B cell (primary cell): ENCODE measurements around the gene FGD4. TPM values are rescaled to one million over a fixed set of nuclear protein-coding genes. Genes with fewer than 3 reads are reported as not detected.

Experiments used
- ATAC-seq: fragments of 200-7000 bp; cut with Tn5 transposase; one replicate; pipeline ENCODE4 v1.10.0; 2021; ENCODE audit warnings: low read depth, mild to moderate bottlenecking, moderate number of reproducible peaks, moderate library complexity
- CTCF ChIA-PET: fragments of 350-600 bp; sonication (Branson Sonifier 250); formaldehyde crosslinking; loops from one replicate; lab custom pipeline; 2021; ENCODE audit warnings: antibody characterized with exemption, inconsistent platforms; lab: Charles Lee
- POLR2A ChIA-PET: fragments of 350-600 bp; sonication (Branson Sonifier 250); formaldehyde crosslinking; loops from one replicate; lab custom pipeline; 2021; ENCODE audit warnings: antibody characterized with exemption; lab: Charles Lee
- DNase-seq: peaks from one replicate; pipeline ENCODE4 v3.0.0; 2013
- H2AFZ ChIP-seq: 2 replicates; pipeline ENCODE4 v1.6.1; 2012; ENCODE audit warnings: mild to moderate bottlenecking, low read depth, low read length; ENCODE audit not compliant: insufficient read depth, poor library complexity, severe bottlenecking
- H3K27ac ChIP-seq, 2 donors: 1 replicate in 1 of 2; 2 replicates in 1 of 2; pipeline ENCODE4 v1.5.1; 2012 to 2013; ENCODE audit warnings: low read length in 2 of 2, mild to moderate bottlenecking in 2 of 2, moderate library complexity in 1 of 2
- H3K27me3 ChIP-seq, 4 experiments: fragments of 200-600 bp in 1 of 4; sonication (generic) in 1 of 4; replicated peaks in 1 of 4; 1 replicate in 2 of 4; 2 replicates in 2 of 4; pipeline versions ENCODE4 v1.6.1 to v1.7.0; 2013 to 2016; ENCODE audit warnings: low read length in 3 of 4, mild to moderate bottlenecking in 2 of 4, mixed read lengths in 1 of 4, moderate library complexity in 1 of 4; ENCODE audit not compliant: insufficient read depth in 4 of 4, control insufficient read depth in 3 of 4; ENCODE audit errors: control extremely low read depth in 1 of 4
- H3K36me3 ChIP-seq, 2 experiments: replicated peaks in 1 of 2; 1 replicate in 1 of 2; 2 replicates in 1 of 2; pipeline versions ENCODE4 v1.6.1 to v1.7.1; 2013; ENCODE audit warnings: low read length in 1 of 2; ENCODE audit not compliant: insufficient read depth in 2 of 2, control insufficient read depth in 1 of 2; ENCODE audit errors: control extremely low read depth in 1 of 2, extremely low read depth in 1 of 2
- H3K4me1 ChIP-seq, 2 donors: fragments of 200-600 bp in 1 of 2; sonication (generic) in 1 of 2; 1 replicate in 1 of 2; 2 replicates in 1 of 2; pipeline versions ENCODE4 v1.5.1 to v1.6.1; 2013 to 2017; ENCODE audit warnings: low read length in 2 of 2; ENCODE audit not compliant: control insufficient read depth in 2 of 2, insufficient read depth in 2 of 2
- H3K4me2 ChIP-seq: replicated peaks from 2 replicates; pipeline ENCODE3; 2012; ENCODE audit warnings: mild to moderate bottlenecking, low read depth, low read length; ENCODE audit not compliant: poor library complexity, severe bottlenecking
- H3K4me3 ChIP-seq, 5 experiments: fragments of 200-600 bp in 1 of 5; sonication (generic) in 1 of 5; 1 replicate in 3 of 5; 2 replicates in 2 of 5; pipeline versions ENCODE4 v1.5.1 to v1.7.0; 2011 to 2016; ENCODE audit warnings: low read length in 4 of 5, mild to moderate bottlenecking in 4 of 5, low read depth in 2 of 5, control low read depth in 1 of 5, moderate library complexity in 1 of 5; ENCODE audit not compliant: insufficient read depth in 1 of 5; ENCODE audit errors: control extremely low read depth in 1 of 5, extremely low read depth in 1 of 5
- H3K79me2 ChIP-seq: fragments of 200-600 bp; sonication (generic); one replicate; pipeline ENCODE4 v1.6.0; 2016; ENCODE audit warnings: low read length; ENCODE audit not compliant: control insufficient read depth, insufficient read depth
- H3K9ac ChIP-seq: fragments of 200-600 bp; sonication (generic); 2 replicates; pipeline ENCODE4 v1.6.1; 2017; ENCODE audit warnings: mild to moderate bottlenecking, low read length, moderate library complexity
- H3K9me3 ChIP-seq, 3 donors: one replicate each; pipeline versions ENCODE4 v1.6.1 to v1.7.1; 2013; ENCODE audit warnings: low read length in 2 of 3; ENCODE audit not compliant: control insufficient read depth in 2 of 3, insufficient read depth in 1 of 3; ENCODE audit errors: control extremely low read depth in 1 of 3
- H4K20me1 ChIP-seq: 2 replicates; pipeline ENCODE4 v1.6.0; 2012; ENCODE audit warnings: mild to moderate bottlenecking, low read length; ENCODE audit not compliant: insufficient read depth, control insufficient read depth, poor library complexity, severe bottlenecking
- H3K27ac Mint-ChIP-seq: one replicate; pipeline ENCODE4 v1.8.0; 2021; ENCODE audit warnings: mixed read lengths
- H3K27me3 Mint-ChIP-seq: one replicate; pipeline ENCODE4 v1.8.0; 2021; ENCODE audit warnings: mixed read lengths
- H3K4me1 Mint-ChIP-seq: one replicate; pipeline ENCODE4 v1.8.0; 2021; ENCODE audit warnings: mixed read lengths
- H3K4me3 Mint-ChIP-seq: one replicate; pipeline ENCODE4 v1.8.0; 2021; ENCODE audit warnings: mixed read lengths
- H3K9me3 Mint-ChIP-seq: one replicate; pipeline ENCODE4 v1.8.0; 2022; ENCODE audit warnings: mixed read lengths; ENCODE audit not compliant: insufficient read depth
- EZH2 ChIP-seq: IDR thresholded peaks from 2 replicates; pipeline ENCODE4 v1.6.1; 2012; ENCODE audit warnings: borderline replicate concordance, low read depth, mild to moderate bottlenecking, moderate library complexity, low read length; ENCODE audit not compliant: insufficient read depth, poor library complexity, severe bottlenecking
- WGBS: methylation state at CpG from one replicate; pipeline ENCODE4 v1.1.5; 2013; ENCODE audit warnings: missing lambda C conversion rate; ENCODE audit not compliant: insufficient coverage; 5-methylcytosine and 5-hydroxymethylcytosine counted together
- intact Hi-C: fragments of 100-400 bp; cut with micrococcal nuclease; formaldehyde crosslinking; loops from one replicate; pipeline ENCODE4 v1.10.0; 2022
- polyA plus RNA-seq: library from polyadenylated mRNA; depleted of rRNA; stranded (reverse); fragments of >200 nt; gene quantifications from 2 replicates; pipeline ENCODE4 v1.2.3, GENCODE V29; 2012
- total RNA-seq, 2 donors: library from RNA; stranded (reverse); fragments of 120-200 nt in 1 of 2; gene quantifications; 1 replicate in 1 of 2; 2 replicates in 1 of 2; pipeline versions ENCODE4 v1.2.3 to v1.2.4, GENCODE V29; 2013 to 2022
- TF ChIP-seq, protein P1 (sequence below): fragments of 200-600 bp; IDR thresholded peaks from one replicate; pipeline ENCODE4 v1.8.0; 2022; ENCODE audit warnings: antibody characterized with exemption, mild to moderate bottlenecking

FGD4 gene
- total and polyA plus RNA-seq, 2 donors (not counting 1 experiment from before 2014, with no cell fraction given): 2.1 to 2.8 TPM

DNA sequence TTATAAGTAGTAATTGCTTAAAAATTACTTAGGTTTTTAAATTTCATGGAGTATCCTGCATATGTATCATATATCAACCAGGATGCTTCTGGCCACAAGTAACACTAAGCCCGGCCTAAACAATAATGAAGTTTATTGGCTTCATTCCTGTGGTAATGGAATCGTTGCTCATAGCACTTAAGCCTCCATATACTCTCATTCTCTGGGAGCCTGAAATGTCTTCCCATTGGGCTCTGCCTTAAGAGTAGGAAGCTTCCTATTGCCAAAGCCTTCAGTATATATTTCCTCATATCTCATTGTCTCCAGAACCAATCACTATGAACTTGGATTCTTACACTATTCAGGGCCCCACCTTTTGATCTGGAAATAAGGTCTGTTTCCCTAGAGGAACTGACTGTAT is 195.9 kb downstream of the FGD4 start:
- Histone ChIP-seq H3K4me1 (no peaks in the 10 kb centered on the region), H2AFZ (no peak overlapping the region), H3K36me3 (no peaks in the 10 kb centered on the region), H3K79me2 (no peaks in the 10 kb centered on the region), H3K9ac (no peak overlapping the region), H3K9me3 (no peaks in the 10 kb centered on the region), H3K27ac (no peak overlapping the region), H3K27me3 (no peaks in the 10 kb centered on the region), H4K20me1 (no peaks in the 10 kb centered on the region), H3K4me3 (no peak overlapping the region), H3K4me2 (no peak overlapping the region)
- Mint-ChIP-seq H3K27ac (no peak overlapping the region), H3K4me1 (no peaks in the 10 kb centered on the region), H3K4me3 (no peak overlapping the region), H3K27me3 (no peaks in the 10 kb centered on the region), H3K9me3 (no peaks in the 10 kb centered on the region)
- DNase-seq (no peak), ATAC-seq (no peak)
- TF ChIP-seq, protein P1, sequence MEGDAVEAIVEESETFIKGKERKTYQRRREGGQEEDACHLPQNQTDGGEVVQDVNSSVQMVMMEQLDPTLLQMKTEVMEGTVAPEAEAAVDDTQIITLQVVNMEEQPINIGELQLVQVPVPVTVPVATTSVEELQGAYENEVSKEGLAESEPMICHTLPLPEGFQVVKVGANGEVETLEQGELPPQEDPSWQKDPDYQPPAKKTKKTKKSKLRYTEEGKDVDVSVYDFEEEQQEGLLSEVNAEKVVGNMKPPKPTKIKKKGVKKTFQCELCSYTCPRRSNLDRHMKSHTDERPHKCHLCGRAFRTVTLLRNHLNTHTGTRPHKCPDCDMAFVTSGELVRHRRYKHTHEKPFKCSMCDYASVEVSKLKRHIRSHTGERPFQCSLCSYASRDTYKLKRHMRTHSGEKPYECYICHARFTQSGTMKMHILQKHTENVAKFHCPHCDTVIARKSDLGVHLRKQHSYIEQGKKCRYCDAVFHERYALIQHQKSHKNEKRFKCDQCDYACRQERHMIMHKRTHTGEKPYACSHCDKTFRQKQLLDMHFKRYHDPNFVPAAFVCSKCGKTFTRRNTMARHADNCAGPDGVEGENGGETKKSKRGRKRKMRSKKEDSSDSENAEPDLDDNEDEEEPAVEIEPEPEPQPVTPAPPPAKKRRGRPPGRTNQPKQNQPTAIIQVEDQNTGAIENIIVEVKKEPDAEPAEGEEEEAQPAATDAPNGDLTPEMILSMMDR: no peak
- no peak for TF ChIP-seq EZH2
- ChIA-PET POLR2A (no interaction called here), CTCF (no interaction called here)
- WGBS: no CpG with 5 or more reads among the region's 2 CpGs
- intact Hi-C loops: no loop called here

DNA sequence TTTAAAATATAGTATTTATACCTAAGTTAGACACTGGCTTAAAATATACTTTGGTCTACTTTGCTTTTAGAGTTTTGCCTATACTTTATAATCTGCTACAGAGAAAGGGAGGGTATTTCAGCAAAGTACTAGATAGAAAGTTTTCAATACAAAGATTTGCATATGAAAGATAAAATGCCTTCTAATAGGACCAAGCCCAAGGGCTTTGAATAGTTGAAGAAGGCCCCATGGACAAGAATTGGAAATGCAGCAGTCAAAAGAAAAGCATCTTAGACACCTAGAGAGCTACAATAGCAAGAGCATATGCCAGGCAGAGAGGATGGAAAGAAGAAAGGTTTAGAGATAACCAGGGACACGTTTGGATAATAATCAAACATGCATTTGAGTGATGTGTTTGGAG is 196.7 kb downstream of the FGD4 start:
- no peak overlapping the region for H3K27ac Mint-ChIP-seq
- Histone ChIP-seq H3K4me1 (no peaks in the 10 kb centered on the region), H3K36me3 (no peaks in the 10 kb centered on the region), H3K9ac (no peak overlapping the region), H3K79me2 (no peaks in the 10 kb centered on the region), H3K27me3 (no peaks in the 10 kb centered on the region), H3K4me3 (no peak overlapping the region), H2AFZ (no peak overlapping the region), H3K27ac (no peak overlapping the region), H4K20me1 (no peaks in the 10 kb centered on the region), H3K9me3 (no peaks in the 10 kb centered on the region), H3K4me2 (no peak overlapping the region)
- no peaks in the 10 kb centered on the region for H3K27me3 Mint-ChIP-seq
- H3K9me3 Mint-ChIP-seq: no peaks in the 10 kb centered on the region
- WGBS: 50% methylated on average over 1 of the region's 1 CpG
- ChIA-PET POLR2A (no interaction called here), CTCF (no interaction called here)
- ATAC-seq (no peak), DNase-seq (no peak)
- no peaks in the 10 kb centered on the region for H3K4me1 Mint-ChIP-seq
- intact Hi-C loops: no loop called here
- no peak for TF ChIP-seq EZH2
- TF ChIP-seq, protein P1: no peak
- H3K4me3 Mint-ChIP-seq: no peak overlapping the region
